GM21360 (cell line): ENCODE data around the gene LAT.
A peak's percentile ranks its signal among the peaks of the same experiment; 100 is the strongest.
"Not testable (repeated sequence)": the region's sequence is repeated elsewhere in the genome, so short reads cannot be mapped to it uniquely, and the experiment has no call there.

Source experiments
- ATAC-seq: cut with Tn5 transposase; IDR thresholded peaks from one replicate; pipeline ENCODE4 v1.9.1; 2021; ENCODE audit warnings: mild to moderate bottlenecking, moderate library complexity; ENCODE audit not compliant: unreplicated experiment

The LAT gene, protein sequence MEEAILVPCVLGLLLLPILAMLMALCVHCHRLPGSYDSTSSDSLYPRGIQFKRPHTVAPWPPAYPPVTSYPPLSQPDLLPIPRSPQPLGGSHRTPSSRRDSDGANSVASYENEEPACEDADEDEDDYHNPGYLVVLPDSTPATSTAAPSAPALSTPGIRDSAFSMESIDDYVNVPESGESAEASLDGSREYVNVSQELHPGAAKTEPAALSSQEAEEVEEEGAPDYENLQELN

DNA sequence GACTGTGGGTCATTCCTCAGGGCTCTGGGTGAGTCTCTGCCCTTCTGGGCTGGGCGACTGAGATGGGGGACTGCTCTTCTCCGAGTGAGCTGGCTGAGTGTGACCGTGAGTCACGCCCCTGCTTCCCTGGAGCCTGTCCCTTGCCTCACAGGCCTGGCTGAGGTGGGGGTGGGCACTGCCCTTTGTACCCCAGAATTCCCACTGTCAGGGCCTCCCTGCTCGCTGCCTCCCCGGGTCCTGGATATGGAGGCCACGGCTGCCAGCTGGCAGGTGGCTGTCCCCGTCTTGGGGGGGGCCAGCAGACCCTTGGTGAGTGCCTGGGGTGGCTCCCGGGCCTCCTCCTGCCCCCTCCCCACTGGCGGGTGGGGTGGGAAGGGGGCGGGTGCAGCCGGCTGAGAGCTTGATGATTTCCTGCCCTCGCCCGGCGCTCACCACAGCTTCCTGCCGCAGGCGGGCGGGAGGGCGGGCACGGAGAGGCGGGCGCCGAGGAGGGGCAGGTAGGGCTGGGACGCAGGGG, at the start of gene LAT:
Gene LAT, plus strand, starts transcription at position 434 of the 517 bp plus-strand sequence. CDS start 366 bp downstream, outside the sequence.
- ATAC-seq: no peak

DNA sequence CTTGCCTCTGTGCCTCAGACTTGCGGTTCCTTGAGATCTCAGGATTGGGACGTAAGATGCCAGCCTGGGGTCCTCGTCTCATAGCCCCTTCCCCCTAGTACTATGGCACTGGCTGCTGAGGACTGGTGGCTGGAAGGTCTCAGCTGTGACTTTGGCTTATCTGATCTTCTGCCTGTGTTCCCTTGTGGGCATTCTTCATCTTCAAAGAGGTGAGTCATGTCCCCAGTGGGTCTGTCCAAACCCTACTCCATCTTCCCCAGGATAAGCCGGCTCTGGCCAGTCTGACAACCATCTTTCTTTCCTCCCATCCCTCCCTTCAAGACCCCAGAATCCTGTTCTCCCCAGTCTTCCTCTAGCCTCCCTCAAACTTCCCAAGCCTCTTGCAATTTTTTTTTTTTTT, 49.5 kb upstream of the LAT start:
- ATAC-seq: no peak

DNA sequence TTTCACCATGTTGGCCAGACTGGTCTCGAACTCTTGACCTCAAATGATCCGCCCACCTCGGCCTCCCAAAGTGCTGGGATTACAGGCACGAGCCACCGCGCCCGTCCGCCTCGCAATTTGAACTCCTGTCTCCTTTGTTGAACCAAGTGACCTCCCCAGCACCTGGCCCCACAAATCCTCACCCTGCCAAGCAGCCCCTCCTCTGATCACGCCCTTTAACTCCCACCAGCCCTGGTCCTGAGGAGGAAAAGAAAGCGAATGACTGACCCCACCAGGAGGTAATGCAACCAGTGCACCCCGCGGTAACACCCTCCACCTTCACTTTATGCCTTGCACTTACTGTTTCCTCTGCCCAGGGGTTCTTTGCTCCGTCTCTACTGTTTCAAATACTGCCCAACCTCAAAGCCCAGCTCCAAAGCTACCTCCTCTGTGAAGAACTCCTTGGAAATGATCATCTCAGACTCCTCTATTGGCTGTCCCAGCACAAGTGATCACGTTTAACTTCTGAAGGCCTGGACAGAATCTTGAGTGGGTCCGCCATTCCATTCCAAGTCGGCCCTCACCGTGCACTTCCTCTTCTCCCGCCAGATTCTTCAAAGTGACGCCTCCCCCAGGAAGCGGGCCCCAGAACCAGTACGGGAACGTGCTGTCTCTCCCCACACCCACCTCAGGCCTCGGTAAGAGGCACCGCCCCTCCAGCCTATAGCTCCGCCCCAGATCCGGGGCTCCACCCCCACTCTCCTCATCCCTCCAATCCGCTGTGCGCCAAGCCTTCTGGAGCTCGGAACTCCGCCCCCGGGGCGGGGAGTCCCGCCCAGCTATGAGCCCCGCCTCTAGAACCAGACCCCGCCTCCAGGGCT, 48.7 kb upstream of the LAT start:
- peak; percentile 72 for ATAC-seq

DNA sequence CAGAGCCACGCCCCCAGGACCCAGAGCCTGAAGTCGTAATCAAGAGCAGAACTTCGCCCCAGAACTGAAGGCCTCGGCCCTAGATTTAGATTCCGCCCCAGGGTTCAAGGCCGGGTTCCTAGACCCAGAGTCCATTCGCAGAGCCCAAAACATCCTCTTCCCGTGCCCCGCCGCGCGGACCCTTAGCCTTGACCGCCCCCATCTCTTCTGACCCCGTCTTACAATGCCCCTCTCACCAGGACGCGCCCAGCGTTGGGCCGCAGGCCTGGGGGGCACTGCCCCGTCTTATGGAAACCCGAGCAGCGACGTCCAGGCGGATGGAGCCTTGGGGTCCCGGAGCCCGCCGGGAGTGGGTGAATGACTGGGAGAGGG, 48.1 kb upstream of the LAT start:
- no peak for ATAC-seq

DNA sequence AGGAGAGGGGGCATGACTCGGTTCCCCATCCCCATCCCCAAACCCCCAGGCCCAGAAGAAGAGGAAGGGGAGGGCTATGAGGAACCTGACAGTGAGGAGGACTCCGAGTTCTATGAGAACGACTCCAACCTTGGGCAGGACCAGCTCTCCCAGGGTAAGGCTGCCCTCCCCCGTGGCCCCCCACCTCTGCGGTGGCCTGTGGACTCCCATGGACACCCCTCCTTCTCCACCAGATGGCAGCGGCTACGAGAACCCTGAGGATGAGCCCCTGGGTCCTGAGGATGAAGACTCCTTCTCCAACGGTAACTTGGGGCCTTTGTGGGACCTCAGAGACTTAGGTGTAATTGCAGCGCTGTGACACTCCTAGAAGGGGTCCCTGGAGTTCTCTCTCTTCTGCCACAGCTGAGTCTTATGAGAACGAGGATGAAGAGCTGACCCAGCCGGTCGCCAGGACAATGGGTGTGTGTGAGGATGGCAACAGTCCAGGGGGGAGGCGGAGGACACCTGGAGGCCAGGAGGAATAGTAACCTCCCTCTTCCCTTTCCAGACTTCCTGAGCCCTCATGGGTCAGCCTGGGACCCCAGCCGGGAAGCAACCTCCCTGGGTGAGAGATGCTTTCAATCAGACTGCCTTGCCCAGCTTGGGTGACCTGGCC, 47.5 kb upstream of the LAT start:
- no peak for ATAC-seq

DNA sequence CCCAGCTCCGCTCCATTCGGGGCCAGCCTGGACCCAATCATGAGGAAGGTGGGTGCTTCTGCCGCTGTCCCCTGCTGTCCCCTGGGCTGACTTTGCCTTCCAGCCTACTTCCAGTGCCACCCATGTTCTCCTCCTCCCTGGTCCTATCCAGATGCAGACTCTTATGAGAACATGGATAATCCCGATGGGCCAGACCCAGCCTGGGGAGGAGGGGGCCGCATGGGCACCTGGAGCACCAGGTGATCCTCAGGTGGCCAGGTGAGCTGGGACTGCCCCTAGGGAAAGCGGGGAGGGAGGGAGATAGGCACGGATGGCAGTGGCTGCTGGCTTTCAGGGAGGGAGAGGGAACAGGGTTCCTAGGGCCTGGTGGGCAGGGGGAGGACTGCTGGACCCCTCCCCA, 46.1 kb upstream of the LAT start:
- ATAC-seq: no peak

DNA sequence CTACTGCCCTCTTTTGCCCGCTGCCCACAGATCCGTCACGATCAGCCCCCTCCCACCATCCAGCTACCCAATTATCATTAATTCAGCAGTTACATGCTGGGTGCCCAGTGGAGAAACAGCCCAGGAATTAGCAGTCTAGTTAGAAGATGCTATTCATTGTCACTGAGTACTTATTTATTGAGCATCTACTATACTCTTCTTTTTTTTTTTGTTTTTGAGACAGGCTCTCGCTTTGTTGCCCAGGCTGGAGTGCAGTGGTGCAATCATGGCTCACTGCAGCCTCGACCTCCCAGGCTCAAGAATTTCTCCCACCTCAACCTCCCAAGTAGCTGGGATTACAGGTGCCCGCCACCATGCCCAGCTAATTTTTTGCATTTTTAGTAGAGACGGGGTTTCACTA, 45.0 kb upstream of the LAT start:
- not testable (repeated sequence) for ATAC-seq

DNA sequence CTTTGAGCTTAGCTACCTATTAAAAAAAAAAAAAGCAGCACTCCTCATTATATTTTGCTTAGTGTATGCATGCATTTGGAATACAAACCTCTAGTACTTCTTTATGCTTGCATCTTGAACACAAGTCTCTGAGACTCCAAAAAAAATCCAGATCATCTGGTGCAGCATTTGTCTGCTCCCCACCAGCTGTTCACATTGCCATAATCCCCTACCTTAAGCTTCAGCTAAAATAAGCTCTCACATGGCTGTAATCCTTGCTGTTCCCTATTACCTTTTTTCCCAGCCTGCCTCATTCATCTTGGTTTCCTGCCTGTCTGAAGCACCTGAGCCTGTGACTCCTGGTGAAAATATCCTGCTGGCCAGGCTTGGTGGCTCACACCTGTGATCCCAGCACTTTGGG, 41.6 kb upstream of the LAT start:
- ATAC-seq: no peak

DNA sequence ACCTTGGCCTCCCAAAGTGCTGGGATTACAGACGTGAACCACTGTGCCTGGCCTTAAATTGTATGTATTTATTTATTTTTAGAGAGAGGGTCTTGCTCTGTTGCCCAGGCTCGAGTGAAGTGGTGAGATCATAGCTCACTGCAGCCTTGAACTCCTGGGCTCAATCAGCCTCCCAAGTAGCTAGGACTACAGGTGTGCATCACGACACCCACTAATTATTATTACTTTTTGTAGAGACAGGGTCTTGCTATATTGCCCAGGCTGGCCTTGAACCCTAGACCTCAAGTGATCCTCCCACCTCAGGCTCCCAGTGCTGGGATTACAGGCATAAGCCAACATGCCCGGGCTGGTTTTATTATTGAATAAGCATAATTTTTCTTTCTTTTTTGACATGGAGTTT, 38.2 kb upstream of the LAT start:
- ATAC-seq: no peak

DNA sequence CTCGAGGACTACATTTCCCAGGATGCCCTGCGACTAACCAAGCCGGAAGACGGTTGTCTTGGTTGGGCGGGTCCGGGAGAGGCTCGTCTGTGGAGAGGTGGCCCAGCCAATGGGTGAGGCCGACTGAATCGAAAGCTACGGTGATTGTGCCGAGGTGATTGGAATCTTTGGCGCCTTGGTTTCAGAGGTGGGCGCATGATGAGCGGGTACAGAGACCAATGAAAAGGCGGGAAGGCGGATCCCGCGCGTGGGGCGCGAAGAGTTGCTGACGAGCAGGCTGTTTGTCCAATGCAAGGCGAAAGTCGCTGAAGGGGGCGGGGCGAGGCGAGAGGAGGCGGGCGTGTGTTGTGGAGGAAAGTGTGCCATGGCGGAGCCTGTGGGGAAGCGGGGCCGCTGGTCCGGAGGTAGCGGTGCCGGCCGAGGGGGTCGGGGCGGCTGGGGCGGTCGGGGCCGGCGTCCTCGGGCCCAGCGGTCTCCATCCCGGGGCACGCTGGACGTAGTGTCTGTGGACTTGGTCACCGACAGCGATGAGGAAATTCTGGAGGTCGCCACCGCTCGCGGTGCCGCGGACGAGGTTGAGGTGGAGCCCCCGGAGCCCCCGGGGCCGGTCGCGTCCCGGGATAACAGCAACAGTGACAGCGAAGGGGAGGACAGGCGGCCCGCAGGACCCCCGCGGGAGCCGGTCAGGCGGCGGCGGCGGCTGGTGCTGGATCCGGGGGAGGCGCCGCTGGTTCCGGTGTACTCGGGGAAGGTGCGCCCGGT, 34.0 kb upstream of the LAT start, which contains the start of gene NFATC2IP:
Gene NFATC2IP, plus strand, starts transcription at position 290 of the 762 bp plus-strand sequence. Its CDS starts 75 bp downstream, at position 365.
- peak; percentile 88 for ATAC-seq

DNA sequence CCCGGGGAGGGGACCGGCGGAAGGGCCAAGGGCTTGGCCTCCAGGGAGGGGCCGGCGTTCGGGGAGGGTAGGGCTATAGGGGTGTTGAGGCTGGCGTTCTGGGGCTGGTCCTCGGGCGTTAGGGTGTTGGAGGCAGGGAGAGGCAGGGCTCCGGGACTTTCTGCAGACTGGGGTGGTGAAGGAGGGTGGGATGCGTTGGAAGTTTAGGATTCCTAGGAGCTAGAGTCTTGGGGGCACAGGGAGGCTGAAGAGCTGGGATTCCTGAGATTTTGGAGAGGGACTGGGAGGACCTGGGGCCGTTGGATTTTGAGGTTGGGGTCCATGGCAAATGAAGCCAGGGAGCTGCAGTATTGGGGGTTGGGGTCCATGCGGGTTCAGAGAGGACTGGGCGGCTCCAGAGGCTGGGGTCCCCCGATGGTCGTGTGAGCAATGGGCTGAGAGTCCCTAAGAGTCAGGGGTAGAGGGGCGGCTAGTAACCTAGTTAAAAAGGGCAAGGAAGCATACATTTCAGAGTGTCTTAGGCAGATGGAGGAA, 33.4 kb upstream of the LAT start:
- ATAC-seq: no peak

DNA sequence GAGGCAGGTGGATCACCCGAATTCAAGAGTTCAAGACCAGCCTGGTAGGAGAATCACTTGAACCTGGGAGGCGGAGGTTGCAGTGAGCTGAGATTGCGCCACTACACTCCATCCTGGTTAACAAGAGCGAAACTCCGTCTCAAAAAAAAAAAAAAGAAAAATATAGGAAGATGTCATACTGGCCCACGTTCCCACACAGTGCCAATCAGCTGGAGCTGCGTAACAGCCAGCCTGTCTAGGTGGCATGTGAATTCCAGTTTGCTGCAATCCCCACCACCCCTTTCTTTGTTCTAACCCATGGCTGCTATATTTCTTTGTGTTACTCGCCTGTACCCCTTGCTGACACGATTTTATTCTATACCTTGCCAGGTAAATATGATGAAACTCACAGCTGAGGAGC, 26.6 kb upstream of the LAT start:
- ATAC-seq: no peak

DNA sequence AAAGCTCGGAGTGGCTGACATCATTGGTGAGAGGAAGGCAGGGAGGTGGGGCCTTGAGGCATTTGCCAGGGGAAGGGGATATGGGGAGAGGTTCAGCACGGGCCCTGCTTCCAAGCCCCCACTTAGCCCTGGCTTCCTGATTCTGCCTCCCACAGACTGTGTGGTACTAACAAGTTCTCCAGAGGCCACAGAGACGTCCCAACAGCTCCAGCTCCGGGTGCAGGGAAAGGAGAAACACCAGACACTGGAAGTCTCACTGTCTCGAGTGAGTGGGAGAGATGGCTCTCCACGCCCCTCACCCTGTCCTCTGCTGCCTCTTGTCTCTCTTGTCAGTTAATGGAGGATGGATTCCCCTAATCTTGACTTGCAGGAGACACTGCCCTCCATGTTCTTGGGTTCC, 26.0 kb upstream of the LAT start:
- ATAC-seq: no peak

DNA sequence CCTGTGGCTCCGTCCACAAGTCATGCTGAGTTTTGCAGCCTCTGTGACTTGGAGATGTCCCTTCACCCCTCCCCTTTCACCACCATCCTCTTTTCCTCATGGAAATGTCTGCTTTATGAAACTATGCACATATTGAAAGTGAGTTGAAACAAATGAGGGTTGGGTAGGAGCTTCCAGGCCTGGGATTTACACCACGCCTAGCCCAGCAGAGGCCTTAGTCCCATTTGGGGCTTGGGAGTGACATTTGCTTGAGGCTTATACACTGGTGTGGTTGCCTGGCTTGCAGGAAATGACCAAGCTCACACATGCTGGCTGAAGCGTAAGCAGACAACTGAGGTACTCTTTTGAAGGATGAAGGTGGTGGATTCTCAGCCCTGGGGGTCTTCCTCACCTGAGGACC, 20.8 kb upstream of the LAT start:
- ATAC-seq: no peak

DNA sequence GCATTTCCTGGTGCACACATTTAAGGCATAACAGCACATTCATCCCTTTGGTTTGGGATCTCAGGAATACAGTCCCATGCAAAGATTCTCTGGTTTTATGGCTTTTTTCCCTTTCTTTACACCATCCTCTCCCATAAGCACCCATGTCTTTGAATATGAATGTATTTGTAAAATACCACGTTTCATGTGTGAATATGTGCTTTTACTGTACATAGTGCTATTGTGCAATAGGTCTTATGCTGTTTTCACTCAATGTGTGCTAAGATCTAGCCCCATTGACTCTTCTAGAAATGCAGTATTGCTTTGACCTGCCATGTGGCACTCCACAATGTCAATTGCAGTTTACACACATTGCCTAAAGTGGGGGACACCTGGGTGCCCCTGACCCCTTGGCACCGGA, 20.4 kb upstream of the LAT start:
- no peak for ATAC-seq

DNA sequence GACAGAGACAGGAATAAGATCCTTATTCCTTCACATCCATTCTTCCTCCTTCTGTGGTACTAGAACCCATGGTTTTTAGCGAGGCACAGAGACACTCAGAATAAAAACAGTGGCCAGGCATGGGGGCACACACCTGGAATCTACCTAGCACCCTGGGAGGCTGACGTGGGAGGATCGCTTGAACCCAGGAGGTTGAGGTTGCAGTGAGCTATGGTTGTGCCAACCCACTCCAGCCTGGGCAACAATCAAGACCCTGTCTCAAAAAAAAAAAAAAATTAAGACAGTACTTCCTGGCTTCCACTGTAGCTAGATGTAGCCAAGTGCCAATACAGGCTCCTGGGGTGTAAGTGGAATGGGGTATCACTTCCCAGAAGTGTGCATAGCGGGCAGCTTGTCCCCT, 17.7 kb upstream of the LAT start:
- ATAC-seq: no peak

DNA sequence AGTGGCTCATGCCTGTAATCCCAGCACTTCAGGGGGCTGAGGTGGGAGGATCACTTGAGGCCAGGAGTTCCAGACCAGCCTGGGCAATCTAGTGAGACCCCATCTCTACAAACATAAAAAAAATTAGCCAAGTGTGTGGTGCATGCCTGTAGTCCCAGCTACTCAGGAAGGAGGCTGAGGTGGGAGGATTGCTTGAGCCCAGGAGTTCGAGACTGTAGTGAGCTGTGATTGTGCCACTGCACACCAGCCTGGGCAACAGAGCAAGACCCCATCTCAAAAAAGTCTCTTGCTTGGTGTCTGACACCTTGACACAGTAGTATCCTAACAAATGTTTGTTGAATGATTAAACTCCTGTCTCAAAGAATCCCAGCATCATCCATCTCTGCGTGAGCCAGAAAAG, 15.2 kb upstream of the LAT start:
- ATAC-seq: not testable (repeated sequence)

DNA sequence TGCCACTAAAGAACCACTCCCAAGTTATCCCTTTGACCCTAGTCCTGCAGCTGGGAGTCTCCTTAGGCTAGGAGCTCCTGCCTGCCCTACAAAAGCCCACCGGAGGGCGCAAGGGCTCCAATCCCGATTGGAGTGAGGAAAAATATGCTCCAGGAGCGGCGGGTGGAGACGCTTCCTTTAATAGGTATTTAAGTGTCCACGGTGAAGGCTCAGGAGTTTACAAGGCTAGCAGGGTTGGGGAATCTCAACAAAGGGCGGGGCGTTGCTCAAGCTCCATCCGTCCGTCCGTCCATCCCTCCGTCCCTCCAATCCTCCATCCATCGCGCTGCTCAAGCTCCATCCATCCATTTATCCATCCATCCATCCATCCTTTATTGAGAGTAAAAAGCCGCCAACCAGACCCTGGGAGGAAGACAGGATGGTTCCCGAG, 10.8 kb upstream of the LAT start:
- peak; percentile 7 for ATAC-seq

DNA sequence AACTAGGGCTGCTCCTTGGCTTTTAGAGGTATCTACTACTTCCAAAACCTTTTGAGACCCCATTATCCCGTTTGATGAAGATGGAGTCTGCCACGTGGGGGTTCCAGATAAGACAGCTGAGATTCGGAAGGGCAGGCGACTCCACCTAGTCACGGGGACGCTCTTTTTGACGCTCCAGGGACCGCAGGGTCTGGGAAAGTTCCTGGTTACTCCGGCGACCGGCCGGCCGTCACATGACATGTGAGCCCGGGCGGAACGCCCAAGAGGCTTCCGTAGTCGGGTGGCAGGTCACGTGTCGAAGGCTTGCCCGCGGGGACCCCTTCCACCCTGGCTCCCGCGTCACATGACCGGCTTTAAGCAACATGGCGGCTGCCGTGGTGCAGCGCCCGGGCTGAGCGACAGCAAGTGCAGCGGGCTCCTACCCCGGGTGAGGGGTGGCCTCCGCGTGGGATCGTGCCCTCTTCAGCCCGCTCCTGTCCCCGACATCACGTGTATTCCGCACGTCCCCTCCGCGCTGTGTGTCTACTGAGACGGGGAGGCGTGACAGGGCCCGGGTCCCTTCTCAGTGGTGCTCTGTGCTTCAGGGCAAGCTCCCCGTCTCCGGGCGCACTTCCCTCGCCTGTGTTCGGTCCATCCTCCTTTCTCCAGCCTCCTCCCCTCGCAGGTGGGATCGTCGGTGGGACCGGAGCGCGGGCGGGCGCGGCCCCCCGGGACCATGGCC, 10.3 kb upstream of the LAT start, which contains the start of gene SPNS1:
Gene SPNS1, plus strand, starts transcription at position 342 of the 721 bp plus-strand sequence. Its CDS starts 374 bp downstream, at position 716.
- ATAC-seq: peak; percentile 78

DNA sequence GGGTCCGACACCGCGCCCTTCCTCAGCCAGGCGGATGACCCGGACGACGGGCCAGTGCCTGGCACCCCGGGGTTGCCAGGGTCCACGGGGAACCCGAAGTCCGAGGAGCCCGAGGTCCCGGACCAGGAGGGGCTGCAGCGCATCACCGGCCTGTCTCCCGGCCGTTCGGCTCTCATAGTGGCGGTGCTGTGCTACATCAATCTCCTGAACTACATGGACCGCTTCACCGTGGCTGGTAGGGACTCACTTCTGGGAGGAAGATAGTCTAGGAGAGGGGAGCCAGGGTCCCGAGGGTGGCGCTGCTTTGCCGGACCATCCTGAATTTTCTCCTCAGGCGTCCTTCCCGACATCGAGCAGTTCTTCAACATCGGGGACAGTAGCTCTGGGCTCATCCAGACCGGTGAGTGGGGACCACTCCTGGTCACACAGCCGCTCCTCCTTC, 9.7 kb upstream of the LAT start:
- peak; percentile 2 for ATAC-seq
